Measurements from ENCODE around the gene P2RY11.
A peak's percentile ranks its signal among the peaks of the same experiment; 100 is the strongest.

P2RY11 gene

DNA sequence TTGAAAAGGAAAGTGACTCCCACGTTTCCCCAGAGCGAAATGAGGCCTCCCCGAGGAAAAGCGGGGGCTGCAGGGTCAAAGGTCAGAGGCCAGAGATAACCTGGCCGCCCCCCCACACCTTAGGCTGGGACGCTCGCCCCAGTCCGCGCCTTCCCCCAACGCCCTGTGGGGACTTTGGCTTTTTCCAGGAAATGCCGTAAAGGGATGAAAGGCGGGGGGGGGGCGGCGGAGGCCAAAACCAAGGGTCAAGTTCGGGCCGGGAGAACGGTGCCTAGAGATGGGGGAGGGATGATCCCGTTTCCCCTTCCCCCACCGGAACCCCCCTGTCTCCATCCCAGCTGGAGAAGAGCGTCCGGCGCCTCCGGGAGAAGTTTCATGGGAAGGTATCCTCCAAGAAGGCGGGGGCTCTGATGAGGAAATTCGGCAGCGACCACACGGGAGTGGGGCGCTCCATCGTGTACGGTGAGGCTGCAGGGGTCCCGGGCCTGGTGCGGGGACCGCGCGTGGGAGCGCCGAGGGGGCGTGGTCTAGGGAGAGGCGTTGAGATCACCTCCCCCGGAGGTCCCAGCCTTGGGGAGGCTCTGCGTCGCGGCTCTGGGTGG lies 24.8 kb upstream of the P2RY11 start:
- H3F3A ChIP-seq (ENCODE audit: insufficient read depth, low read length), result peaks cover 5% of the 10 kb centered on the region; the same call in 1 of the 2 replicates
- peak overlapping the region; percentile 90 for H3K4me2 ChIP-seq (ENCODE audit: low read depth, low read length)
- H4K20me1 ChIP-seq (ENCODE audit: insufficient read depth, low read length), result no peaks in the 10 kb centered on the region
- no peak for DNase-seq
- no peak overlapping the region for H3K27ac ChIP-seq (ENCODE audit: low read length)
- peak overlapping the region; percentile 82 for H3K9ac ChIP-seq (ENCODE audit: low read length)
- no peaks in the 10 kb centered on the region for H3K9me2 ChIP-seq (replicated peaks; ENCODE audit: insufficient read depth, low read length)
- H2AFZ ChIP-seq (ENCODE audit: low read length), result peak overlapping the region; percentile 98
- no peaks in the 10 kb centered on the region for H3K36me3 ChIP-seq (replicated peaks; ENCODE audit: insufficient read depth, low read length)
- H3K9me3 ChIP-seq (replicated peaks; ENCODE audit: insufficient read depth, low read length), result no peaks in the 10 kb centered on the region
- H3K27me3 ChIP-seq (replicated peaks; ENCODE audit: insufficient read depth, low read length), result peaks cover 6% of the 10 kb centered on the region; the same call in 1 of the 2 replicates
- peaks cover 12% of the 10 kb centered on the region; the same call in 1 of the 2 replicates for H3K79me2 ChIP-seq (ENCODE audit: low read length)
- peak overlapping the region; percentile 97 for H3K4me3 ChIP-seq (ENCODE audit: low read length)
- H3K4me1 ChIP-seq (ENCODE audit: low read length), result 0 out of 2 replicates have a peak, but pooled peaks cover 4% of the 10 kb centered on the region
- TF ChIP-seq EZH2 (optimal IDR thresholded peaks at IDR 0.05; ENCODE audit: low read depth, low read length) (no peak), EZH2phosphoT487 (IDR thresholded peaks at IDR 0.05; ENCODE audit: low read length) (no peak)
- TF ChIP-seq, protein P1, sequence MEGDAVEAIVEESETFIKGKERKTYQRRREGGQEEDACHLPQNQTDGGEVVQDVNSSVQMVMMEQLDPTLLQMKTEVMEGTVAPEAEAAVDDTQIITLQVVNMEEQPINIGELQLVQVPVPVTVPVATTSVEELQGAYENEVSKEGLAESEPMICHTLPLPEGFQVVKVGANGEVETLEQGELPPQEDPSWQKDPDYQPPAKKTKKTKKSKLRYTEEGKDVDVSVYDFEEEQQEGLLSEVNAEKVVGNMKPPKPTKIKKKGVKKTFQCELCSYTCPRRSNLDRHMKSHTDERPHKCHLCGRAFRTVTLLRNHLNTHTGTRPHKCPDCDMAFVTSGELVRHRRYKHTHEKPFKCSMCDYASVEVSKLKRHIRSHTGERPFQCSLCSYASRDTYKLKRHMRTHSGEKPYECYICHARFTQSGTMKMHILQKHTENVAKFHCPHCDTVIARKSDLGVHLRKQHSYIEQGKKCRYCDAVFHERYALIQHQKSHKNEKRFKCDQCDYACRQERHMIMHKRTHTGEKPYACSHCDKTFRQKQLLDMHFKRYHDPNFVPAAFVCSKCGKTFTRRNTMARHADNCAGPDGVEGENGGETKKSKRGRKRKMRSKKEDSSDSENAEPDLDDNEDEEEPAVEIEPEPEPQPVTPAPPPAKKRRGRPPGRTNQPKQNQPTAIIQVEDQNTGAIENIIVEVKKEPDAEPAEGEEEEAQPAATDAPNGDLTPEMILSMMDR (IDR thresholded peaks at IDR 0.05; ENCODE audit: low read length), result no peak

DNA sequence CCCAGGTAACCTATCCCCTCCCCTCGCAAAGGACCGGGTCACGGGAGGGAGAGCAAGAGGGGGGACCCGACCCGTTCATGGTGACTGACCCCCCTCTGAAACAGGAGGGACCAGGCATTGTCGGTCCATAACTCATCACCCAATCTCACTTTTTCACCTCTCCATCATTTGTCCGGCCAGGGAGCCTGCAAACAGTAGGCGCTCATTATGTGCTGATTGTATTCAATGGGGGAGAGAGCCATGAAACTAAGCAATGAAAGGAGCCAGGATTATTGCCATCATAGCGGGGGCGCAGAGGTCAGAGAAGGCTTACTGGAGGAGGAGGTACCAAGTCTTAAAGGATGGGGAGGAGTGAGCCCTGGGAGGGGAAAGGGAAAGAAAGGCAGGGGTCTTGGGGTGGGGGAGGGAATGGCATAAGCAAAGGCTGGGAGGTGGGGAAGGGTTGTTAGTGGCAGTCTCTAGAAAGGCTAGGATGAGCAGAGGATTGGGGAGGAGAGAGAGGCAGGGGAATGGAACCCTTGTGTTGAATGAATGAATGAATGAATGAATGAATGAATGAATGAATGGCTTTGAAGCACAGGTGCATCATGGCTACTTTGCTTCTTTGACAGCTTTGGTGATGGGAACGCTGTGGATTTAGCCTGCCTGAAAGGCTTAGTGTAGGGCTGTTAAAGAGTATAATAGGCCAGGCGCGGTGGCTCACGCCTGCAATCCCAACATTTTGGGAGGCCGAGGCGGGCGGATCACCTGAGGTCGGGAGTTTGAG lies 24.0 kb upstream of the P2RY11 start:
- Histone ChIP-seq H3K4me3 (ENCODE audit: low read length) (no peak overlapping the region), H4K20me1 (ENCODE audit: insufficient read depth, low read length) (no peaks in the 10 kb centered on the region), H3K4me2 (ENCODE audit: low read depth, low read length) (peak overlapping the region; percentile 90; the same call in 1 of the 2 replicates), H3K9me2 (replicated peaks; ENCODE audit: insufficient read depth, low read length) (no peaks in the 10 kb centered on the region), H3K9me3 (replicated peaks; ENCODE audit: insufficient read depth, low read length) (no peaks in the 10 kb centered on the region), H2AFZ (ENCODE audit: low read length) (no peak overlapping the region), H3K27ac (ENCODE audit: low read length) (no peak overlapping the region), H3K36me3 (replicated peaks; ENCODE audit: insufficient read depth, low read length) (no peaks in the 10 kb centered on the region), H3K9ac (ENCODE audit: low read length) (no peak overlapping the region), H3K27me3 (replicated peaks; ENCODE audit: insufficient read depth, low read length) (peaks cover 4% of the 10 kb centered on the region; the same call in 1 of the 2 replicates), H3K4me1 (ENCODE audit: low read length) (0 out of 2 replicates have a peak, but pooled peaks cover 4% of the 10 kb centered on the region), H3F3A (ENCODE audit: insufficient read depth, low read length) (peaks cover 5% of the 10 kb centered on the region; the same call in 1 of the 2 replicates), H3K79me2 (ENCODE audit: low read length) (peaks cover 12% of the 10 kb centered on the region; the same call in 1 of the 2 replicates)
- DNase-seq, result no peak
- no peak for TF ChIP-seq EZH2phosphoT487 (IDR thresholded peaks at IDR 0.05; ENCODE audit: low read length)
- TF ChIP-seq, protein P1 (IDR thresholded peaks at IDR 0.05; ENCODE audit: low read length), result no peak
- TF ChIP-seq EZH2 (optimal IDR thresholded peaks at IDR 0.05; ENCODE audit: low read depth, low read length), result no peak

DNA sequence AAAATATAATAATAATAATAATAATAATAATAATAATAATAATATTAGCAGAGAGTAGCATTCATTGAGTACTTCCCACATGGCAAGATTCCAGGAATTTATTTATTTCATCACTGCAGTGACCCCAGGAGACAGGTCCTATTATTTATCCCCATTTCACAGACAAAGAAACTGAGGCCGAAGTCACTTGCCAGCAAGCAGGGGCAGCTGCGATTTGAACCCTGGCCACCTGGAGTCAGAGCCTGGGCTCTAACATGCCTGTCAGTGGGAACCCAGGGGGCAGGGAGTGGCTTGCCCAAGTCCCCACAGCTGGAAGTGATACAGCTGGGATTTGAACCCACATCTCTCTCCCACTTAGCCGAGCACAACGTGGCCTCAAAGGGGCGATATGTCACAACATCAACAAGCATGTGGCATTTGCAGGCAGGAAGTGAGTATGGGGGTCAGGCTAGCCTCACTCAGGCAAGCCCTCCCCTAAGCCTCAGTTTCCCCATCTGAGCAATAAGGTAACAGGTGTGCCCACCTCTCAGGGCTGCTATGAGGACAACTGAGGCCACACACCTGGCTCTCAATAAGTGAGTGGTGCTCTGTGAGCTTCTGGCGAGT lies 22.4 kb upstream of the P2RY11 start:
- H3K4me2 ChIP-seq (ENCODE audit: low read depth, low read length), result no peak overlapping the region
- H4K20me1 ChIP-seq (ENCODE audit: insufficient read depth, low read length), result no peaks in the 10 kb centered on the region
- no peaks in the 10 kb centered on the region for H3K9me2 ChIP-seq (replicated peaks; ENCODE audit: insufficient read depth, low read length)
- H2AFZ ChIP-seq (ENCODE audit: low read length), result no peak overlapping the region
- DNase-seq, result no peak
- H3K9ac ChIP-seq (ENCODE audit: low read length), result no peak overlapping the region
- peaks cover 4% of the 10 kb centered on the region; the same call in 1 of the 2 replicates for H3K27me3 ChIP-seq (replicated peaks; ENCODE audit: insufficient read depth, low read length)
- TF ChIP-seq, protein P1 (IDR thresholded peaks at IDR 0.05; ENCODE audit: low read length), result no peak
- TF ChIP-seq EZH2 (optimal IDR thresholded peaks at IDR 0.05; ENCODE audit: low read depth, low read length), result no peak
- no peak for TF ChIP-seq EZH2phosphoT487 (IDR thresholded peaks at IDR 0.05; ENCODE audit: low read length)
- H3K4me1 ChIP-seq (ENCODE audit: low read length), result 0 out of 2 replicates have a peak, but pooled peaks cover 4% of the 10 kb centered on the region
- H3K79me2 ChIP-seq (ENCODE audit: low read length), result peaks cover 12% of the 10 kb centered on the region; the same call in 1 of the 2 replicates
- no peak overlapping the region for H3K4me3 ChIP-seq (ENCODE audit: low read length)
- H3K9me3 ChIP-seq (replicated peaks; ENCODE audit: insufficient read depth, low read length), result no peaks in the 10 kb centered on the region
- no peaks in the 10 kb centered on the region for H3K36me3 ChIP-seq (replicated peaks; ENCODE audit: insufficient read depth, low read length)
- H3K27ac ChIP-seq (ENCODE audit: low read length), result no peak overlapping the region
- H3F3A ChIP-seq (ENCODE audit: insufficient read depth, low read length), result peaks cover 5% of the 10 kb centered on the region; the same call in 1 of the 2 replicates
